ENCODE results near the gene CHKA. TPM values are rescaled to one million over a fixed set of nuclear protein-coding genes. Genes with fewer than 3 reads are reported as not detected.

Gene CHKA
- polyA plus RNA-seq, 4 donors = 31.5 to 180 (median 139) TPM

DNA sequence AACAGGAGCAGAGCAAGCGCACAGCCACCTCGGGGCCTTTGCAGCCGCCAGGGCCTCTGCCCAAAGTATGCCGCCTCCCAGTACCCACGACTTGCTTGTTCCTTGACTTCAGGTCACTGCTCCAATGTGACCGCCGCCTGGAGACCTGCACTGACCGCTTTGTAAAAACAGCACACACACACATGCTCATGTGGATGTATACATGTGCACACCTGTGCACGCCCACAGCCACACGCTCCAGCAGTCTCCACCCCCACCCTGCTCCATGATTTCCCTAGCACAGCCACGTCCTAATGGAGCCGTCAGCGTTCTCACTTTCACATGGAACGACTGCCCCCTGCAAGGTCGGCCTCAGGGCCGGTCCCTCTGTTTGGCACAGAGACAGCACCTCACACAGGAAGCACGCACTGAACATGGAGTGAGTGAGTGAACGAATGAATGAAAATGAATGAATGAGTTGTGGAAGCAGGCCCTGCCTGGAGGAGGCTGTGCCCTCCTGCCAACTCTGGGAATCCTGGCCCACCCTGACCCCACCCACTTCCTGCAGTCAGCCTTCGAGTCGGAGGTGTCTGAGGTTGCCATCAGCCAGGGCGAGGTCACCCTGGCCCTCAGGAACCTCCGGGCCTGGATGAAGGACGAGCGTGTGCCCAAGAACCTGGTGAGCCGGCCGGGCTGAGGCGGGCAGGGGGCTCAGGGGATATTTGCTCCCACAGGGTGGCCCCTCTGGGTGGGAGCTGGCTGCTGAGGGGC is 103.0 kb downstream of the CHKA start:
- H3K4me1 ChIP-seq (ENCODE audit: control insufficient read depth in 3 of 3, insufficient read depth in 2 of 3, low read depth in 1 of 3, low read length in 2 of 3) = peaks cover 0 to 21% (median 3%) of the 10 kb centered on the region in 3 donors
- no peak for DNase-seq
- no peak overlapping the region for H3K4me3 ChIP-seq (ENCODE audit: low read depth in 1 of 3, low read length in 3 of 3)
- peaks cover 0 to 42% (median 0%) of the 10 kb centered on the region in 3 donors for H3K36me3 ChIP-seq (ENCODE audit: control insufficient read depth in 3 of 3, insufficient read depth in 2 of 3, low read depth in 1 of 3, low read length in 3 of 3)
- 76 to 86% (median 81%) methylated on average over 23 to 27 of the region's 27 CpGs for WGBS, 3 donors
- no peaks in the 10 kb centered on the region for H3K9me3 ChIP-seq (ENCODE audit: control insufficient read depth in 2 of 2, insufficient read depth in 1 of 2, low read depth in 1 of 2, low read length in 1 of 2)
- H3K27me3 ChIP-seq (ENCODE audit: control insufficient read depth in 3 of 3, insufficient read depth in 3 of 3, low read length in 3 of 3) = no peaks in the 10 kb centered on the region
- FAIRE-seq = no peak
- H3K27ac ChIP-seq (ENCODE audit: low read depth in 1 of 3, low read length in 2 of 3) = no peak overlapping the region

DNA sequence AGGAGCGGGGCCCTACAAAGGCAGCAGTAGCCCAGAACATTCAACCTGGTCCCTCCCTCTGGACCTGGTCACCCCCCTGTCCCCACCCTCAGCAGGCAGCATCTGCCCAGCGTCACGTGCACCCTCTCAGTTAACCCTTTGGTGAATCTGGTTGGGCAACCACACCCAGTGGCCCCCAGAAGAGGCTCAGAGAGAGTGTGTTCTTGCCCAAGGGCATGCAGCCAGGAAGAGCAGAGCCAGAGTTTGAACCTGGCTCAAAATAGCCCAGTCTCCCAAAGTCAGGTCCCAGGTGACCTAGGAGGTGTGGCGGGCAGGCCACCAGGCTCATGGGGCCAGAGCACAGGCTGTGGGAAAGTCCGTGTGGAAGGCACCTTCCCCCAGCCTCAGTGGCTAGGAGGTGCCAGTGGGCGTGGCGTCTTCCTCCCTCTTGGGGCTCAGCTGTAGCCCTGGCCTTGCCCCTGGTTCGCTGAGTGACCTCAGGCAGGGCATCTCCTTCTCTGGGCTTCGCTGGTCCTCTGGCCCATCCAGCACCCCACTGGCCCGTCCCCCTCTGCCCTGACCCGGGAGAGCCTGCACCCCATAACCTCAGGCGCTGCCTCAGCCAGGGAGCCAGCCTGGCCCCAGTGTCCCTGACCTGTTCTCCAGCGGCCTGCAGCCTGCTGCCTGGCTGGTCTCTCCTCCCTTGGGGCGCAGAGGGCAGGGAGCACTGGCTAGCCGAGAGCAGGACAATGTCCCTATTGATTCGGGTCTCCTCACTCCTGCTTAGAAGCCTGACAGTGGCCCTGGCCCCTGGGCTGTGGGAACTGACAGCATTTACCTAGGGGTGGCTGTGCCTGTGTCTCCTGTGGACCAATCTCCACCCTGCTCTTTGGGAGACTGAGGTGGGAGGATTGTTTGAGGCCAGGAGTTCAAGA is 104.0 kb downstream of the CHKA start:
- Histone ChIP-seq H3K4me3 (ENCODE audit: low read depth in 1 of 3, low read length in 3 of 3) (no peak overlapping the region), H3K9me3 (ENCODE audit: control insufficient read depth in 2 of 2, insufficient read depth in 1 of 2, low read depth in 1 of 2, low read length in 1 of 2) (no peaks in the 10 kb centered on the region), H3K36me3 (ENCODE audit: control insufficient read depth in 3 of 3, insufficient read depth in 2 of 3, low read depth in 1 of 3, low read length in 3 of 3) (peaks cover 0 to 38% (median 0%) of the 10 kb centered on the region in 3 donors), H3K27me3 (ENCODE audit: control insufficient read depth in 3 of 3, insufficient read depth in 3 of 3, low read length in 3 of 3) (no peaks in the 10 kb centered on the region), H3K27ac (ENCODE audit: low read depth in 1 of 3, low read length in 2 of 3) (no peak overlapping the region), H3K4me1 (ENCODE audit: control insufficient read depth in 3 of 3, insufficient read depth in 2 of 3, low read depth in 1 of 3, low read length in 2 of 3) (peaks cover 0 to 25% (median 3%) of the 10 kb centered on the region in 3 donors)
- FAIRE-seq (no peak), DNase-seq (peak in 1 of 2 donors; percentile 55)
- WGBS, 3 donors = 45 to 59% (median 55%) methylated on average over 15 to 16 of the region's 16 CpGs

DNA sequence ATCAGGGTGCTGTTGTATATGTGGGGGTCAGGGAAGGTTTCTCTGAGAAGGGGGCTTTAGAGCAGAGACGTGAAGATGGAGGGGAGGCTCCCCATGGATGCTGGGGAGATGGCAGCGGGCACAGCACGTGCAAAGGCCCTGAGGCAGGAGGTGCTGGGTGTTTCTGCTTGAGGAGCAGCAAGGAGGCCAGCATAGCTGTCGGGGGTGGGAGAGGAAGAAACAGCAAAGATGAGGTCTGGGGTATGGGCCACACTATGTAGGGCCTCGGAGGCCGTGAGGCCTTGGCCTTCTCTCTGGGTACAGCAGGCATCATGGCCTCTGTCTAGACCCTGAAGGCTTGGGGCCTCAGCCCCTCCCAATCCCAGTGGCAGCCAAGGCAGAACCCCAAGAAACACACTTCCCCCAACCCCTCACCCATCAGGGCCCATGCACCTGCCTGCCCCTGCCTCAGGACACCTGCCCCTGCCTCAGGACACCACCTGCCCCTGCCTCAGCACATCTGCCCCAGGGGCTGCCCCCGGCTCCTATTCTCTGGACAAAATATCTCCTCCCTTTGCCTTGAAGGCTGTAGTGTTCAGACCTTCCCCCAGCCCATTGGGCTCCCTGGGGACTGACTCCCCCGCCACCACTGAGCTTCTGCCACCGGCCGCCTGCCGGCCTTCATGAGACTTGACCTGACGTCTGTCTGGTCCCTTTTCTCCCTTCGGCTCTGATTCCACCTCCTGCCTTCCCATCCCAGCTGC is 104.9 kb downstream of the CHKA start:
- DNase-seq = no peak

DNA sequence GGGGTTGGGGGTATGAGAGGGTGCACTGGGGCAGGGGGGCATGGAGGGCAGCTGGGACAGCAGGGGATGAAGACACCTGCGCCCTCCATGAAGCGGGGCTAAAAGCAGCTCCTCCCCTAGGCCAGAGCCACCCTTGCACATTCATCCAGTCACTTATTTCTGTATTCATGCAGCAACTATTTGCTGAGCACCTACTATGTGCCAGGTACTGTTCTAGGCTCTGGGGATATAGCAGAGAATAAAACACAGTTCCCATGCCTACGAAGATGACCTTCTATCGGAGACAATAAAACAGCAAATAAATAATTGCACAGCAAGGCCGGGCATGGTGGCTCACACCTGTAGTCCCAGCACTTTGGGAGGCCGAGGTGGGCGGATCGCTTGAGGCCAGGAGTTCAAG is 105.7 kb downstream of the CHKA start:
- no peak overlapping the region for H3K4me3 ChIP-seq (ENCODE audit: low read depth in 1 of 3, low read length in 3 of 3)
- H3K27ac ChIP-seq (ENCODE audit: low read depth in 1 of 3, low read length in 2 of 3) = peak overlapping the region in 1 of 3 donors; percentile 46
- H3K4me1 ChIP-seq (ENCODE audit: control insufficient read depth in 3 of 3, insufficient read depth in 2 of 3, low read depth in 1 of 3, low read length in 2 of 3) = peaks cover 0 to 38% (median 3%) of the 10 kb centered on the region in 3 donors
- DNase-seq = no peak
- 93 to 94% (median 93%) methylated on average over 8 of the region's 8 CpGs for WGBS, 3 donors
- H3K27me3 ChIP-seq (ENCODE audit: control insufficient read depth in 3 of 3, insufficient read depth in 3 of 3, low read length in 3 of 3) = no peaks in the 10 kb centered on the region
- peaks cover 0 to 29% (median 0%) of the 10 kb centered on the region in 3 donors for H3K36me3 ChIP-seq (ENCODE audit: control insufficient read depth in 3 of 3, insufficient read depth in 2 of 3, low read depth in 1 of 3, low read length in 3 of 3)
- no peaks in the 10 kb centered on the region for H3K9me3 ChIP-seq (ENCODE audit: control insufficient read depth in 2 of 2, insufficient read depth in 1 of 2, low read depth in 1 of 2, low read length in 1 of 2)
- no peak for FAIRE-seq

More for the DNA sequence above, 104.9 kb downstream of the CHKA start:
- FAIRE-seq = no peak
- Histone ChIP-seq H3K4me1 (ENCODE audit: control insufficient read depth in 3 of 3, insufficient read depth in 2 of 3, low read depth in 1 of 3, low read length in 2 of 3) (peaks cover 0 to 29% (median 3%) of the 10 kb centered on the region in 3 donors), H3K36me3 (ENCODE audit: control insufficient read depth in 3 of 3, insufficient read depth in 2 of 3, low read depth in 1 of 3, low read length in 3 of 3) (peaks cover 0 to 30% (median 0%) of the 10 kb centered on the region in 3 donors), H3K9me3 (ENCODE audit: control insufficient read depth in 2 of 2, insufficient read depth in 1 of 2, low read depth in 1 of 2, low read length in 1 of 2) (no peaks in the 10 kb centered on the region), H3K27ac (ENCODE audit: low read depth in 1 of 3, low read length in 2 of 3) (no peak overlapping the region), H3K27me3 (ENCODE audit: control insufficient read depth in 3 of 3, insufficient read depth in 3 of 3, low read length in 3 of 3) (no peaks in the 10 kb centered on the region), H3K4me3 (ENCODE audit: low read depth in 1 of 3, low read length in 3 of 3) (no peak overlapping the region)
- 64 to 76% (median 66%) methylated on average over 13 of the region's 13 CpGs for WGBS, 3 donors

DNA sequence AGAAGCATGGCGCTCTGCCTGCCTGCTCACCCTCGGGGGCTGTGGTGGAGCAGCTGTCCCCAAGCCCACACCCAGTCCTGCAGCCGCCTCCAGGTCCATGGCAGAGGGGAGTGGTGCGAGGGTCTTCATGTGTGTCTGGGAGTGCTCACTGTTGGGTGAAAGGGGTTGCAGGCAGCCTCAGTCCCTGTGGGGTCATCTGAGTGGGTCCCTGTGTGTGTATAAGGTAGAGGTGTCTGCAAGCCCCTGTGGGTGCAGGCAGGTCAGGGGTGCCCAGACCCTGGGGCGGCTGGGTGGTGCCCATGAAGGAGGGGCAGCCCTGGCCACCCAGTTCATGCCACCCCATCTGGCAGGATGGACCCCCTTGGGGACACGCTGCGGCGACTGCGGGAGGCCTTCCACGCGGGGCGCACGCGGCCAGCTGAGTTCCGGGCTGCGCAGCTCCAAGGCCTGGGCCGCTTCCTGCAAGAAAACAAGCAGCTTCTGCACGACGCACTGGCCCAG is 106.2 kb downstream of the CHKA start:
- peaks cover 0 to 29% (median 0%) of the 10 kb centered on the region in 3 donors for H3K36me3 ChIP-seq (ENCODE audit: control insufficient read depth in 3 of 3, insufficient read depth in 2 of 3, low read depth in 1 of 3, low read length in 3 of 3)
- H3K27ac ChIP-seq (ENCODE audit: low read depth in 1 of 3, low read length in 2 of 3) = peak overlapping the region in 2 of 3 donors; percentile 46 to 89
- DNase-seq = no peak
- no peaks in the 10 kb centered on the region for H3K9me3 ChIP-seq (ENCODE audit: control insufficient read depth in 2 of 2, insufficient read depth in 1 of 2, low read depth in 1 of 2, low read length in 1 of 2)
- no peak overlapping the region for H3K4me3 ChIP-seq (ENCODE audit: low read depth in 1 of 3, low read length in 3 of 3)
- 82 to 88% (median 87%) methylated on average over 15 to 19 of the region's 19 CpGs for WGBS, 3 donors
- H3K4me1 ChIP-seq (ENCODE audit: control insufficient read depth in 3 of 3, insufficient read depth in 2 of 3, low read depth in 1 of 3, low read length in 2 of 3) = peaks cover 0 to 42% (median 3%) of the 10 kb centered on the region in 3 donors
- H3K27me3 ChIP-seq (ENCODE audit: control insufficient read depth in 3 of 3, insufficient read depth in 3 of 3, low read length in 3 of 3) = no peaks in the 10 kb centered on the region
- no peak for FAIRE-seq

DNA sequence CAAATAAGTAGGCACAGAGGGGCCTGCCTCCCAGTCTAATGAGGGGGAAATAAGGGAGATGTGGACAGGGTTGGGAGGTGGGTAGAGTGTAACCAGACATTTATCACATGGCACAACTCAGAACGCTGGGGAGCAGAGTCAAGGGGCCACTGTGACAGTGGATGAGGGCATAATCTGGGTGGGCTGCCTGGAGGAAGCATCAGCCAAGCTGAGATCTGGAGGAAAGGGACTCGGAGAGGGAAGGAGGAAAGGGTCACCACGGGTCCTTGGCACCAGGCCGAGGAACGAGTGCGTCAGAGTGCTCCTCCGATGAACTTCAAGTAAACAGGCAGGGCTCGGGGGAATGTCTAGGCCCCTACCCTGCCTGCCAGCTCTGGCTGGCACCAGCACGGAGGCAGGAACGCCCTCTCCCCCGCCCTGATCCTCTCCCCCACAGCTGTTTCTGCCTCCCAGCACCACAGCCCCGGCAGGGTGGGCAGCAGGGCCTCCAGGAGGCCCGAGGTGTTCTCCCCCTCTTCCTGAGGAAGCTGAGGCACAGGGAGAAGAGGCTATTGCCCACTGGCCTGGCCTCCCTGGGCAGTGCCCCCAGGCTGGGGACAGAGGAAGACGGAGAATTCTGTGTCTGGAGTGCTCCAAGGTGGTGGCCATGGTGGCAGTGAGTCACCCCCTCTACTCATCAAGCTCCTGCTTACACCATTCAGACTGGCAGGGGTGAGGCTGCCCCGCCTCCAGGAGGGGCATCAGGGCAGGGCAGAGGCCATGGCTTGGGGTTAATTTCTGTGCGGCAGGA is 106.8 kb downstream of the CHKA start:
- Histone ChIP-seq H3K4me1 (ENCODE audit: control insufficient read depth in 3 of 3, insufficient read depth in 2 of 3, low read depth in 1 of 3, low read length in 2 of 3) (peaks cover 0 to 49% (median 3%) of the 10 kb centered on the region in 3 donors), H3K27me3 (ENCODE audit: control insufficient read depth in 3 of 3, insufficient read depth in 3 of 3, low read length in 3 of 3) (no peaks in the 10 kb centered on the region), H3K9me3 (ENCODE audit: control insufficient read depth in 2 of 2, insufficient read depth in 1 of 2, low read depth in 1 of 2, low read length in 1 of 2) (no peaks in the 10 kb centered on the region), H3K36me3 (ENCODE audit: control insufficient read depth in 3 of 3, insufficient read depth in 2 of 3, low read depth in 1 of 3, low read length in 3 of 3) (peaks cover 0 to 24% (median 0%) of the 10 kb centered on the region in 3 donors), H3K27ac (ENCODE audit: low read depth in 1 of 3, low read length in 2 of 3) (peak overlapping the region in 2 of 3 donors; percentile 89), H3K4me3 (ENCODE audit: low read depth in 1 of 3, low read length in 3 of 3) (no peak overlapping the region)
- peak in 1 of 2 donors; percentile 89 for DNase-seq
- 14 to 39% (median 24%) methylated on average over 14 to 16 of the region's 16 CpGs for WGBS, 3 donors
- no peak for FAIRE-seq

GRCh38 chr11:68013611-68014156 is 107.5 kb downstream of the CHKA start:
- DNase-seq (no peak), FAIRE-seq (no peak)
- peak overlapping the region in 2 of 3 donors; percentile 89 for H3K27ac ChIP-seq (ENCODE audit: low read depth in 1 of 3, low read length in 2 of 3)
- no peak overlapping the region for H3K4me3 ChIP-seq (ENCODE audit: low read depth in 1 of 3, low read length in 3 of 3)
- H3K9me3 ChIP-seq (ENCODE audit: control insufficient read depth in 2 of 2, insufficient read depth in 1 of 2, low read depth in 1 of 2, low read length in 1 of 2) = no peaks in the 10 kb centered on the region
- no peaks in the 10 kb centered on the region for H3K27me3 ChIP-seq (ENCODE audit: control insufficient read depth in 3 of 3, insufficient read depth in 3 of 3, low read length in 3 of 3)
- H3K36me3 ChIP-seq (ENCODE audit: control insufficient read depth in 3 of 3, insufficient read depth in 2 of 3, low read depth in 1 of 3, low read length in 3 of 3) = peaks cover 0 to 18% (median 0%) of the 10 kb centered on the region in 3 donors
- H3K4me1 ChIP-seq (ENCODE audit: control insufficient read depth in 3 of 3, insufficient read depth in 2 of 3, low read depth in 1 of 3, low read length in 2 of 3) = peaks cover 0 to 56% (median 3%) of the 10 kb centered on the region in 3 donors
- 90 to 93% (median 91%) methylated on average over 14 of the region's 14 CpGs for WGBS, 3 donors

Measured in small intestine (tissue), 7 donors.